C4-2B (cell line): ENCODE measurements around the gene SYNJ2.
"Not testable (repeated sequence)": the region's sequence is repeated elsewhere in the genome, so short reads cannot be mapped to it uniquely, and the experiment has no call there.

Source experiments
- H3K27ac ChIP-seq: fragments of 450-650 bp; 2 replicates; pipeline ENCODE4 v1.5.1; 2017
- CTCF ChIP-seq: fragments of 450-650 bp; conservative IDR thresholded peaks from 2 replicates; pipeline ENCODE4 v1.5.1; 2017; ENCODE audit warnings: mild to moderate bottlenecking
- ZFX ChIP-seq: fragments of 450-650 bp; IDR thresholded peaks from 2 replicates; pipeline ENCODE4 v1.6.1; 2017

Gene SYNJ2

GRCh38 chr6:157981395-157982101 lies at the start of gene SYNJ2:
SYNJ2 (plus strand) TSS chr6:157981863; CDS start chr6:157981962, 99 bp downstream.
- TF ChIP-seq CTCF (peak; percentile 48), ZFX (0 out of 2 replicates have a peak, but pooled peaks have one; percentile 15)
- H3K27ac ChIP-seq: peak within 1 kb of the TSS; percentile 84

GRCh38 chr6:157935786-157936185 lies 45.9 kb upstream of the SYNJ2 start:
- TF ChIP-seq ZFX (no peak), CTCF (no peak)
- no peak overlapping the region for H3K27ac ChIP-seq

- H3K27ac ChIP-seq: no peak overlapping the region
- TF ChIP-seq CTCF: no peak
- TF ChIP-seq ZFX: no peak
Observed at GRCh38 chr6:157937318-157937717, 44.3 kb upstream of the SYNJ2 start.

- TF ChIP-seq ZFX (no peak), CTCF (no peak)
- no peak overlapping the region for H3K27ac ChIP-seq
Observed at GRCh38 chr6:157937916-157938315, 43.7 kb upstream of the SYNJ2 start.

GRCh38 chr6:157940375-157941036 lies 41.2 kb upstream of the SYNJ2 start:
- H3K27ac ChIP-seq: not testable (repeated sequence)

- no peak overlapping the region for H3K27ac ChIP-seq
- TF ChIP-seq CTCF: no peak
- no peak for TF ChIP-seq ZFX
Observed at GRCh38 chr6:157941101-157941863, 40.4 kb upstream of the SYNJ2 start.

GRCh38 chr6:157942351-157942750 lies 39.3 kb upstream of the SYNJ2 start:
- no peak for TF ChIP-seq CTCF
- no peak for TF ChIP-seq ZFX
- no peak overlapping the region for H3K27ac ChIP-seq
